Forelimb muscle (tissue), 1 donor: Measurements from ENCODE around the gene ARRDC3. TPM values are rescaled to one million over a fixed set of nuclear protein-coding genes. Genes with fewer than 3 reads are reported as not detected.
"Not testable (repeated sequence)": the region's sequence is repeated elsewhere in the genome, so short reads cannot be mapped to it uniquely, and the experiment has no call there.

Experiments
- DNase-seq: peaks from one replicate; pipeline ENCODE4 v3.0.0-alpha.2; 2013; ENCODE audit warnings: low read depth
- polyA plus RNA-seq: library from polyadenylated mRNA; unstranded; fragments of 120-200 nt; gene quantifications from one replicate; pipeline ENCODE4 v1.2.1, GENCODE V29; 2013; ENCODE audit not compliant: insufficient read length

ARRDC3 gene
- polyA plus RNA-seq, 1 donor = 42.7 TPM

DNA sequence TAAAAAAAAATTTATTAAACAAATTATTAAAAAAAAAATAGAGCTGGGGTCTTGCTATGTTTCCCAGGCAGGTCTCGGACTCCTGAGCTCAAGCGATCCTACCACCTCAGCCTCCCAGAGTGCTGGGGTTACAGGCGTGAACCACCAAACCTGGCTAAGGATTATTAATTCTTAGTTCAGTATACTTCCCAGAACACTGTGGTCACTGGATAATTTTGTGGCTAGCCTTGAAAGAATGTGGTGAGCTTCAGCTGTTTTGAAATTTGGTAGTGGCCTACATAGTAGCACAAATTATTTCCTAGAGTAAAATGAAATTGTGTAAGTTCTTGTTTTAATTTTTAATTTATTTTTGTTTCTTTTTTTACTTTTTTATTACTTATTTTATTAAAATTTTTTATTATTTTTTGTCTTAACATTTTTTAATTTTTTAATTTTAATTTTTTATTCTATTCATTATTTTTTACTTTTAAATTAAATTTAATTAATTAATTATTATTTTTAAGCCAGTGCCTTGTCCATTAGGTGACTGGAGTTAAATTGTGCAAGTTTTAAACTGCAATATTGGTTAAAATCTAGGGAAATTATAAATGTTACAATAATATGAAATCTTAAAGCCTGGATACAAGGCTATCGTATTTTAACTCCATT, 23.0 kb downstream of the ARRDC3 start:
- DNase-seq = no peak

DNA sequence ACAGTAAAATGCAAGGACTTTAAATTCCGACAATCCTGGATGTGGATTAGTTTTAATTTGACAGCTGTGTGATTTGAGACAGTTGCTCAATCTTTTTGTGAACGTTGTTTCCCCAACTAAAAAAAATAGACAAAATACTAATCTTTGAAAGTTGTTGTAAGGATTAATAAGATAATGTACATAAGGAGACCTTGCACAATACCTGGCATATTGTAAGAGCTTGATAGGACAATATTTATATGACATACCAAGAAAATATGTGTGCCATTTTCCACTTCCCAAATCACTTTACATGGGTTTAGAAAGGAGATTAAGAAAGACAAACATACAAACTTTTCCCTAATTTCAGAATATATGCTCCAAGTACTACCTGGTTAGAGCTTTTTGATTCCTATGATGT, 25.3 kb downstream of the ARRDC3 start:
- no peak for DNase-seq

DNA sequence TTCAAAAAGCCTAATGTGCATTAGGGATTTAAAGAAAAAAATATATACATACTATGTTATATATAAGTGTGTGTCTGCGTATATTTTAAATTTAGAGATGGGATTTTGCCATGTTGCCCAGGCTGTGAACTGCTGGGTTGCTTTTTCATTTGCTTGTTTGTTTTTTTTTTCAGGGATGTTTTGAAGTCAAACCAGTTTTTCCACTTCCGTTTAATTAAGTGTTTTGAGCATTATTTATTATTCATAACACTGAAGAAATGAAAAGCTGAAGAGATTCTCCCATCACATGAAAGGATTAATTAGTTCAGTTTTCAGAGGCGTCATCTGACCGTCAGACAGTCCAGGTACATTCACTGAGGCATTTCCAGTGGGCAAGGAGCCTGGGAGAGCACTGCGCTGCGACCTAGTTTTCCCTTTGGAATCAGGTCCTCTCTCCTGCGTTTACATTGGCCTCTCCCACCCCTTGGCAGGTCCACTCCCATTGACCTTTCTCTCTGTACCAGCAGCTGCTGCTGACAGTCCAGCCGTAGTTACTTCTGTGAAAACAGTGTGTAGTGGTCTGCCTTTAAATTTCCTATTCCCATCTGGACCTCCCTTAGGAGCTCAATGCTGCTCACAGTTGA, 26.0 kb downstream of the ARRDC3 start:
- DNase-seq = no peak

DNA sequence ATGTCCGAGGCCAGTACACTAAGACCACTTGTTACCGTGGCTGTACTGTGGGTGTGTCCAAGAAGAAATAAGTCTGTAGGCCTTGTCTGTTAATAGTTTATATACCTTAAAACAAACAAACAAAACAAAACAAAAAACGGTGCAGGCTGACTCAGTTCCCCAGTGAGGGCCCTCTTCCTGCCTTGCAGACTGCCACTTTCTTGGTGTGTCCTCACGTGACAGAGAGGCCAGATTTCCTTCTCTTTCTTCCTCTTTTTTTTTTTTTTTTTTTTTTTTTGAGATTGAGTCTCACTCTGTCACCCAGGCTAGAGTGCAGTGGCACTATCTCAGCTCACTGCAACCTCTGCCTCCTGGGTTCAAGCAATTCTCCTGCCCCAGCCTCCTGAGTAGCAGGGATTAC, 28.2 kb downstream of the ARRDC3 start:
- DNase-seq = not testable (repeated sequence)

DNA sequence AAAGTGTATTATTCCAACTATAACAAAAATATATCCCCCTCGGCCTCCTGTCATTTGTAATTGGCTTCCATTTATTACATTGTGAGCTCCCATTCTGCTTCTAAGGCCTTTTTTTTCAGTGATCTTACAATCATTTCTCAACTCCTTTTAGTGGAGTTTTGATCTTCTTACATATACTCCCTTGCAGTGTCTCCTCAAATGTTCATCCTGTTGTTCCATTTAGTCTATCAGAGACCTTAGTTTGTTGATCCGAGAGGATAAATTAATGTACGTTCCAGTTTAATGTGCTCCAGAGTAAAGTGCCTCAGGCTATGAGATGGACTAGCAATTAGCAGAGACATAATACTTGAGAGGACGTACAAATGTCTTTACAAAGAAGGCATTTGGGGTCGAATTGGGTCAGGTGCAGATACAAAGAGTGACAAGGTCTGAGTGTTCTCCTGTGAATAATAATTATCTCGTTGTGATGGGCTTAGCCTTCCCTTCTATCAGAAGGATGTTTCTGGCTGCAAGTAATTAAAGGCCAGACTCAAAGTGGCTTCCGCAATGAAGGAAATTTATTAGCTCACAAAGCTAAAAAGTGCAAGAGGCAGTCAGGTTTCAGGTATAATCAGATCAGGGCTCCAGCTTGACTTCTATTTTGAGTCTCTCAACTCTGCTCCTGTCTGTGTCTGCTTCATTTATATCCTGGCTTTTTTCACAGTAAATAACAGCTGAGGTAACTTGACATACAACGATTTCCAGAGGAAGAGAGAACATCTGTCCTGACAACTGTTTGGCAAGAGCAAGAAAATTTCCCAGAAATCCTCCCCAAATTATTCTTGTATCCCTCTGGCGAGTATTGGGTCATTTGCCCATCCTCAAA, 30.1 kb downstream of the ARRDC3 start:
- DNase-seq = no peak

DNA sequence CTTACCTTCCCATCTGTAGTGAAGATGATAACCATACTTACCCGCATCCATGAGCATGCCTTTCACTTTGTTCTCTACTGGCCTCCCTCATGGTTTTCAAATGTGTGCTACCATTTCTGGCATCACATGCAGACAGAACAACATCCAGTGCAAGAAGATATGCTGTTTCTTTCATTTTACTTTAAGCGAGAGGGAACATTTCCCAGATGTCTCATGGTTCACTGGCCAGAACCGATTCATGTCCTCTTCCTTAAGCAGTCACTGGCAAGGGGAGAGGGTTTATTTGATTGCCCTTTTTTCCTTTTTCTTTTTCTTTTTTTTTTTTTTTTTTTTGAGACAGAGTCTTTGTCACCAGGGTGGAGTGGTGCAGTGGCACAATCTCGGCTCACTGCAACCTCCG, 37.7 kb downstream of the ARRDC3 start:
- DNase-seq = no peak

DNA sequence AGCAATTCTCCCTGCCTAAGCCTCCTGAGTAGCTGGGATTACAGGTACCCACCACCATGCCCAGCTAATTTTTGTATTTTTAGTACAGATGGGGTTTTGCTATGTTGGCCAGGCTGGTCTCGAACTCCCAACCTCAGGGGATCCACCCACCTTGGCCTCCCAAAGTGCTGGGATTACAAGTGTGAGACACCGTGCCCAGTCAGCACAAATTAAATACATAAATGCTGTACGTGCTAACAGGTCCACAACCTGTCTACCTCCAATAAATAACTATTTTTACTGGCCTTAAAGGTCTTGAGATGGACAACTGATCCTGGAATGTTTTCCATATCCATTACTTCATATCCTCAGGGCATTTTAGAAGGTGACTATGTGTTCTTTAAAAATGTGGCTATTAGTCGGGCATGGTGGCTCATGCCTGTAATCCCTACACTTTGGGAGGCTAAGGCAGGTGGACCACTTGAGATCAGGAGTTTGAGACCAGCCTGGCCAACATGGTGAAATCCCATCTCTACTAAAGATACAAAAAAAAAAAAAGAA, 38.4 kb downstream of the ARRDC3 start:
- not testable (repeated sequence) for DNase-seq

DNA sequence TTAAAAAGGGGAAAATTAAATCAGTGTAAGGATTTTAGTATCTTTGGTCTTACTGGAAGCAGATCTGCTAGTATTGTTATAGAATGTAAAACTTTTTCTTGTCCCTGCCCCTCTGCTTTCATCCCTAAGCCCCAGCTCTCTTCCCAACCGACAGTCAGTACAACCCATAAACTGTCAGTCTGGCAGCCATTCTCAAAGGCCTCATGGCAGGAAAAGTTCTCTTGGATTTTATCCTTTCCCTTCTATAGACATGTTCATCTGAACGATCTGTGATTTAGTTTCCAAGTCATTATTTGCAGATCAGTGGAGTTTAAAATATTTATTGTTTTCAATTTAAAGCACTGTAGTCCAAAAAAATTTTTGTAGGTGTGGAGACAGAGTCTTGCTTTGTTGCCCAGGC, 39.2 kb downstream of the ARRDC3 start:
- DNase-seq = no peak

DNA sequence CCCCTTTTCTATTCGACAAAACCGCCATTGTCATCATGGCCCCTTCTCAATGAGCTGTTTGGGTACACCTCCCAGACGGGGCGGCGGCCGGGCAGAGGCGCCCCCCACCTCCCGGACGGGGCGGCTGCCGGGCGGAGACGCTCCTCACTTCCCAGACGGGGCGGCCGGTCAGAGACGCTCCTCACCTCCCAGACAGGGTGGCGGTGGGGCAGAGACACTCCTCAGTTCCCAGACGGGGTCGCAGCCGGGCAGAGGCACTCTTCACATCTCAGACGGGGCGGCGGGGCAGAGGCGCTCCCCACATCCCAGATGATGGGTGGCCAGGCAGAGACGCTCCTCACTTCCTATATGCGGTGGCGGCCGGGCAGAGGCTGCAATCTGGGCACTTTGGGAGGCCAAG, 40.2 kb downstream of the ARRDC3 start:
- DNase-seq = not testable (repeated sequence)

DNA sequence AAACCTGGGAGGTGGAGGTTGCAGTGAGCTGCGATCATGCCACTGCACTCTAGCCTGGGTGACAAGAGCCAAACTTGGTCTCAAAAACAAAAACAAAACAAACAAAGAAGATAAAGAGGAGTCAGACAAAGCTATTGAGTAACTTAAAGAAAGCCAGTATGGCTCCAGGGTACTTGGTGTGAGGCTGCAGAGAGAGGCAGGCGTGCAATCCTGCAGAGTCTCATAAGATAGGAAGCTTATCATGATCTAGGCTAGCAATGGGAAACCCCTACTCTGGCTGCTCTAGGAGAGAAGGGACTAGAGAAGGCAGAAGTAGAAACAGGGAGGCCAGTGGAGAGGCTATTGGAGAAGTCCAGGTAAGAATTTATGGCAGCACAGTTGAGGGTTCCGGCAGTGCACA, 42.0 kb downstream of the ARRDC3 start:
- no peak for DNase-seq

DNA sequence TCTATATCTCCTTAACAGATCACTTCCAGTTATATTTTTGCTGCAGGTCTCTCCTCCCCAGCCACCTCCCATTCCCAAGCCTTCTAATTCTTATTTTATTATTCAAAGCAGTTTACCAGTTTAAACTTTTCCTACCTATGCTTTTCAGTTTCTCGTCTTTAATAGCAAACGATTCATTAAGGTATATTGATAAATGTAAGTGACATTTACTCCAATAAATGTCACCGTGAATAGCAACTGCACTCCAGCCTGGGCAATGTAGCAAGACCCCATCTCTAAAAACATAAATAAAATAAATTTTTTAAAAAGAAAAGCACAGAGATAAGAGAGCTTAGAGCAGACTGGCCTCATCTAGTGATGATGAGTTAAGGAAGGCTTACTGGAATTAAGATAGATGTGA, 42.6 kb downstream of the ARRDC3 start:
- DNase-seq = no peak

DNA sequence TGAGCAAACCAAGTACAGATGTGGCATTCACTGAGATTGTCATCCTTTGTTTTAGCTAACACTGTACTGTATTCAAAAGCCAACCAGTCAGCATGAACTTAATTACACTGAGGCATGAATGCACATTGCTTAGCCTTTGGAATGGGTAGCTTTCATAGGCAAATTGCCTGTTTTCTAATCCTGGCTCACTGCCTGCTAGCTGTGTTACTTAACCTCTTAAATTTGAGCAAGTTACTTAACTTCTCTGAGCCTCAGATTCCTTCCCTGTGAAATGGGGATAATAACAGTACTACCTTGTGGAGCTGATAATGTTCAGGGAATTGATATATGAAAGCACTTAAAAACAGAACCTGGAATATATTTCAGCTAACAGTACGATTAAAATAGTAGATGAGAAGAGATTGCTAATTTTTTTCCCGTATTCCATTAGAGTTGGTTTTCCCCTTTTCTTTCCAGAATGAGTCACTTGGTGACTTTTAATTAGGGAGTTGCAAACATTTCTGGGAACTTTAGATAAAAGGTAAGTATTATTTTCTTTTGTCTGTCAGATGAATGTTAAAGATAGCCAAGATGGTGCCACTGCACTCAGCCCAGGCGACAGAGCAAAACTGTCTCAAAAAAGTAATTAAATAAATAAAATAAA, 43.9 kb downstream of the ARRDC3 start:
- no peak for DNase-seq

DNA sequence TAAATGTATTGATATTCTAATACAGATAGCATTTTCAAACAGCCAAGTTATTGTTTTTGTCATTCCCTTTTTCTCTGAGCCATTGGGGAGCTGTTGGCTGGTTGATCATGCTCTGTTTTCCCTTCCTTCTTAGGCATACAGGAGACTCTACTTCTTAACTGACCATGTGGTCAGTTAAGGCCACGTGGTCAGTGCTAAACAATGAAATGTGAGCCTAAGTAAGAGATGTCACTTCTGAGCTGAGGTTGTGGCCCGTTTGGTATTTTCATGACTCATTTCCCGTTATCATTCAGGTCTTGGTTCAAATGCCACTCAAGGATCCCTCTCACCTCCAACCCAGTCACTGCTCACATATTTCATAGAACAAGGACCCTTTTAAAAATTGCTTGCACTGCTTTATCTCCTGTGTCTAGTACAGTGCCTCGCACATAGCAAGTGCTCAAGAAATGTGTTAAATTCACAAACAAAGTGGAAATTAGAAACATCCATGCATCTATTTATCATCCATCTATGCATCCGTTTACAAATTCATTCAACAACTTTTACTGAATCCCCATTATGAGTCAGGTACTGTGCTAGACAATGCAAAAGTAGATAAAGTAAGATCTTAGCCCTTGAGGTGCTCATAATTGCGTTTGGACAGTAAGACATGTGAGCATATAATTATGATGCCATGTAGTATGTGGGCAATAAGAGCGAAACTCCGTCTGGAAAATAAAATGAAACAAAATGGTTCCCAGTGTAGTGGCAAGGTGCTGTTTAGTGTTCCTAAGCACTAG, 50.7 kb downstream of the ARRDC3 start:
- no peak for DNase-seq

DNA sequence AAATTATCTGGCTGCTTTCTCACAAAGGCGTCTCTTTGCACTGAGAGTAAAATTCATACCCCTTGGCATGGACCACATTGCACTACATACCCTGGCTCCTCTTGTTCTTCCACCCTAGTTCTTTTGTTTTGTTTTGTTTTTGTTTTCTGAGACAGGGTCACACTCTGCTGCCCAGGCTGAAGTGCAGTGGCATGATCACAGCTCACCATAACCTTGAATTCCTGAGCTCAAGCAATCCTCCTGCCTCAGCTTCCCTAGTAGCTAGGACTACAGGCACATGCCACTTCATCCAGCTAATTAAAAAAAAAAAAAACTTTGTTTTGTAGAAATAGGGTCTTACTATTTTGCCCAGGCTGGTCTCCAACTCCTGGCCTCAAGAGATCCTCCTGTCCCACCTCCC, 51.4 kb downstream of the ARRDC3 start:
- DNase-seq = no peak

DNA sequence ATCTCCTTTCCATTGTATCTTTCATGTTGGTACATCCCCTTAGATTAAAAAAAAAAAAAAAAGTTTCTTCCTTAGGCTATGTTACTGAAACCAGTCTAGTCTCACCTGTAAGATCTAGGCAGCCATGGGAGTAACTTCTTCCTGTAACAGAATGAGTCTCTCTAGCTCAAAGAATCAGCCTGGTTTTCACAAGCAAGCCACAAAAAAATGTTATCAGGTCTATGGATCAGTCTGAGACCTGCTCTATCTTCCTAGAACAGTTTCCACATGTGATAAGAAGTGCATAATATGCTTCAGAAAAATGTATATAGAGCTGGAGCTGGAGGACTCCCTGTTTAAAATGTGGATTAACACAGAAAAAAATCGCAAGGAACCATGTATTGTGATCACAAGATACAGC, 53.8 kb downstream of the ARRDC3 start:
- no peak for DNase-seq

DNA sequence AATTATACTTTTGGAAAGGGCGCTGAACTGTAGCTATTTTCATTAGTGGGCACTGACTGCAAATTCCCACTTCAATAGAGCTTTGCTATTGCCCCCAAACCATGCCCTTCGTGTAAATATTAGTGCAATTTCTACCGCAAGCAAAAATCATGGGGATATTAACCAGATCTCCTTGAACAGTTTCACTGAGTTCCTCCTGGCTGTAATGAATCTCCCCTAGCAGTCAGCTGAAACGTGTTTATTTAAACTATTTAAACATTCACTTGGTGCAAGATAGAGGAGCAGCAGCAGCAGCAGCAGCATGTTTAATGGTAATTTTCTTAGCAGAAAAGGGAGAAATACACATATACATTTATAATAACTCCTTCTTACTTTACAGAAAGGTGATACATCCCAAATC, 54.4 kb downstream of the ARRDC3 start:
- no peak for DNase-seq

DNA sequence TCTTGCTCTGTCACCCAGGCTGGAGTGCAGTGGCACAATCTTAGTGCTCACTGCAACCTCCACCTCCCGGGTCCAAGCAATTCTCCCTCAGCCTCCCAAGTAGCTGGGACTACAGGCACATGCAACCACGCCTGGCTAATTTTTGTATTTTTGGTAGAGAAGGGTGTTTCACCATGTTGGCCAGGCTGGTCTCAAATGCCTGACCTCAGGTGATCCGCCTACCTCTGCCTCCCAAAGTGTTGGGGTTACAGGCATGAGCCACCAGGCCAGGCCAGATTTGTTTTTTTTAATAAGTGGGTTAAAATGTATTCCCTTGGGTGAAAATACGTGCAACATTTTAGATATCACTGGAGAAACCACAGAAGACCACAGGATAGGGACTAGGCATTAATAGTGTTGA, 60.1 kb downstream of the ARRDC3 start:
- DNase-seq = not testable (repeated sequence)

DNA sequence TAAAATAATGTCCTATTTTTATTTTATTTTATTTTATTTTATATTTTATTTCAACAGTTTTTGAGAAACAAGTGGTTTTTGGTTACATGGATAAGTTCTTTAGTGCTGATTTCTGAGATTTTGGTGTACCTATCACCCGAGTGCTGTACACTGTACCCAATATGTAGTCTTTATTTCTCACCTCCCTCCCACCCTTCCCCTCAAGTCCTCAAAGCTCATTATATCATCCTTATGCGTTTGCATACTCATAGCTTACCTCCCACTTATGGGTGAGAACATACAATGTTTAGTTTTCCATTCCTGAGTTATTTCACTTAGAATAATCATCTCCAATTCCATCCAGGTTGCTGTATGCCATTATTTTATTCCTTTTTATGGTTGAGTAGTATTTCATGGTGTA, 63.5 kb downstream of the ARRDC3 start:
- DNase-seq = no peak

DNA sequence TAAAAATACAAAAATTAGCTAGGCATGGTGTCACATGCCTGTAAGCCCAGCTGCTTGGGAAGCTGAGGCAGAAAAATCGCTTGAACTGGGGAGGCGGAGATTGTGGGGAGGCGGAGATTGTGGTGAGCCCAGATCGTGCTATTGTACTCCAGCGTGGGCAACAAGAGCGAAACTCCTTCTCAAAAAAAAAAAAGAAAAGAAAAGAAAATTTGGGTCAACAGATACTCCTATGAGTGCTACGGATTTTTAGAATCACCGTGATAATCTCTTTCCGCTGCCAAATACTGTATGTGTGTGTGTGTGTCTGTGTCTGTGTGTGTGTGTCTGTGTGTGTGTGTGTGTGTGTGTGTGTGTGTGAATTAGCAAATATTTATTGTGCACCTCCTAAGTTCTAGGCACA, 64.4 kb downstream of the ARRDC3 start:
- DNase-seq = no peak
